T-helper 9 cell (primary cell): ENCODE results near the gene GNAO1.

Experiments
- DNase-seq: peaks from one replicate; pipeline ENCODE4 v3.0.0-alpha.2; 2020

Gene GNAO1

GRCh38 chr16:56337131-56337857 is 146.0 kb downstream of the GNAO1 start:
- DNase-seq: no peak

GRCh38 chr16:56337858-56338325 is 146.6 kb downstream of the GNAO1 start:
- no peak for DNase-seq

GRCh38 chr16:56338566-56339318 is 147.5 kb downstream of the GNAO1 start:
- no peak for DNase-seq

DNA sequence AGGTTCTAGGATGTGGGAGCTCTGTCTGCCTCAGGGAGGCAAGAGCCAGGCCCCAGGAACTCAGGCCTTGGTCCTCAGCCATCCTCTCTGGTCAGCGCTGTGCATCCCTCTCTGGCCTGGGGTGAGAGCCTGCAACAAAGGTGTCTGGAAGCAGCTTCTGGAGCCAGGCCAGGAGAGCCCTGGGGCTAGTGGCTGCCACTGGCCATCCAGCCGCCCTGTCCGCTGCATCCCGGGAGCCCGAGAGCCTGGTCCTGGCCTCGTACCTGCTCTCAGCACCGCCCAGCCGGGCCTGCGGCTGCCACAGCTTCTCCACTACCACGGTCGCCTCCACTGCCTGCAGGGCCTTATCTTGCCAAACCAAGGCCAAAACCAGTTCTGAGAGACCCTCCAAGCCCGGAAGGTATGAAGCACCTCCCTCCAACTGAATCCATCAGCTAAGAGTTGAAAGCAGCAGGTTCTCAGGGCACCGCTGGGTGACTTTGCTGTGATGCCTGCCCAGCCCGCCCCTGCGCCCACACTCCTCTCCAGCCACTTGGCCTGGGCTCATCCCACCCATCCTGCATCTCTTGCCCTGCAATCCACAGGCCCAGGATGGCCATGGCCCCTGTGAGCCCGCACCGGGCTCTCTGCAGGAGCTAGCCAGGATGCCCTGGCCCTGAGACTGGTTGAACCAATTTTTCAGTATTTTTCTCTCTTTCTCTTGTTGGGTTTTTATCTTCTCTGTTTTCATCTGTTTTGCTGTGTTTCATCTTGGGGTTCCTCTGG is 148.3 kb downstream of the GNAO1 start:
- DNase-seq: no peak

- DNase-seq: no peak
Measured at GRCh38 chr16:56340416-56340815, 149.1 kb downstream of the GNAO1 start.

DNA sequence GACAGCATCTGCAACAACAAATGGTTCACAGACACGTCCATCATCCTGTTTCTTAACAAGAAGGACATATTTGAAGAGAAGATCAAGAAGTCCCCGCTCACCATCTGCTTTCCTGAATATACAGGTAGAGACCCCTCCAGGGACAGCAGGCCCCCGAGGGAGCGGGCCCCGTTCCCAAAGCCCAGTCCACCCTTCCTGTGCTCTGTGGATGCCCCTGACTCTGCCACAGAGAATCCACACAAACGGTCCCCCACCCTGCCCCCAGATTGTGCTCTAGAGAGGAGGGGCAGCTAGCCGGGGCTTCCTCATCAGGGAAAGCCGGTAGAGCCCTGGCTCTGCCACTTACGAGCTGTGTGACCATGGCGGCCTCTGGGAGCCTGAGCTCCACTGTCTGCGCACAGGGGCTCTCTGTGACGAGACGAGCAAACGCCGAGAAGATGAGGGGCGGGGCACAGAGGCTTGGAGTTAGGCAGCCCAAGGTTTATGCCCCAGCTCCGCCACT is 149.6 kb downstream of the GNAO1 start:
- DNase-seq: no peak

DNA sequence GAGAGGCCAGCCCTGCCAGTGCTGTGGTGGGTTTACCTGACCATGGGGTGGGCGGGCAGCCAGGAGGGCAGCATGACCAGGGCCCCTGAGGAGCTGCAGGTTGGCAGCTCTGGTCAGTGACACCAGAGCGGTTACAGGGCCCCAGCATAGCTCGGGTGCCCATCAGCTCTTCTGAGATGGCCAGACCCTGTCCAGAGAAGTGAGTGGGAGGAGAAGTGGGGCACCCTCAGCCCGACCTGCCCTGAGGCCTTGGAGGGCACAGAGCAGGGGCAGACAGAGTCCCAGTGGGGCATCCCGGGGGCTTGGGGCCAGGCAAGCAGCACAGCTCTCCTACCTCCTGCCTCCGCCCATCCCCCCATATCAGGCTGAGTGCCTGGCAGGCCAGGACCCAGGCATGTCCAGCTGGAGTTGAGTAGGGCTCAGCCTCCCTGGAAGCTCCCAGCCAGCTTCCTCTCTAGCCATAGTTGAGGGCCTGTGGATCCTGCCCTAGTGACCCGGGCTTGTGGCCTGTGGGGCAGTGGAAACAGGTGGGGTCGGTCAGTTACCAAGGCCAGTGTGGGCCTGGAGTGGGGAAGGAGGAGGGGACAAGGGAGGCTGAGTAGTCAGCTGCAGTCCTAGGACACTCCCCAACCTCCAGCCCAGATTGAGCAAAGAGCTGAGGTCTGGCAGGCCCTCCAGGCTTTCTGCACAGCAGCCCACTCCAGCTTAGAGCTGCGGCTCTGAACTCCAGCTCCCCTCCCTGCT is 150.5 kb downstream of the GNAO1 start:
- no peak for DNase-seq

GRCh38 chr16:56343661-56344517 is 152.6 kb downstream of the GNAO1 start:
- DNase-seq: no peak

GRCh38 chr16:56344518-56345405 is 153.5 kb downstream of the GNAO1 start:
- no peak for DNase-seq

DNA sequence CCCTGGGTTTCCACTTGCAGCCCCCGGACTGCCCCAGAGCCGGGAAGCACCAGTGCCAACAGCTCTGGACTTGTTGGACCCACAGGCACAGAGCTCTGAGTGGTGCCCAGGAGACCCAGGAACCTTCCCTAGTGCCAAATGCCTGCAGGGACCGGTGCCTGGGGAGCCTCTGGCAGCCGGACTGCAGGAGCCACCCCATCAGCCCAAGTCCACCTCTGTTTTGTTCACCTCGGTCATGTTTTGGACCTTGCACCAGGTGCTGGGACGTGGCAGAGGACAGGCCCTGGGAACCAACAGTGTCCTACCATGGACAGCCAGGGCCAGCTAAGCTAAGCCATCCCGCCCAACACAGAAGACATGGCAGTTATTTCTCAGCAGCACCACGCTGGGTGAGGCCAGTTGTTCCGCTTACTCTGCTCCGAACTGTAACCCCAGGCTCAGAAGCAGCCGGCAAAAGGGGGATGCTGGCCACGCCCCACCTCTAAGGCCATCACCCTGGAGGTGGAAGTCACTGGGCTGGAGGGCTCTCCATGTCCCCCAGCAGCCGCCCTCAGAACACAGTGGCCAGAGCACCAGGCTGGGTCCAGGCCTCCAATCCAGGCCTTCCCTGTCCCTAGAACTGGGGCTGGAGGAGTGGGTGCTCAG is 154.2 kb downstream of the GNAO1 start:
- no peak for DNase-seq

- DNase-seq: no peak
Measured at GRCh38 chr16:56346131-56346890, 155.0 kb downstream of the GNAO1 start.

DNA sequence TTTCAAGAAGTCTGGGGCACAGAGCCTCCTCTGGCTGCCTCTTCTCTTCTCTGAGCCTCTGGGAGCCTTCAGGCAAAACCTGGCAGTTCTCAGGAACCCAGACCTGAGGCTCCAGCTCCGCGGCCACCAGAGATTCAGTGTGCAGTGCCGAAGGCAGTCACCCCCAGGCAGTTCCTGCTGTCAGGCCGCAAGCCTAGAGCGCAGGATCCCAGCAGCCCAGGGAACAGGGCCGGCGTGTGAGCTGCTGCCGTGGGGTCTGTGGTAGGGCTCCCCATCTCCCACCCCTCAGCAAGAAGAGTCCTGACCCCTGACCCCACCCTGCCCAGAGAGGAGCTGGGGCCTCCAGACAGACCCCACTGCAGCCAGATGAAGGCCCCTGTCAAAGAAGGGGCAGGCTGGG is 155.9 kb downstream of the GNAO1 start:
- no peak for DNase-seq

GRCh38 chr16:56347670-56348069 is 156.4 kb downstream of the GNAO1 start:
- DNase-seq: no peak

DNA sequence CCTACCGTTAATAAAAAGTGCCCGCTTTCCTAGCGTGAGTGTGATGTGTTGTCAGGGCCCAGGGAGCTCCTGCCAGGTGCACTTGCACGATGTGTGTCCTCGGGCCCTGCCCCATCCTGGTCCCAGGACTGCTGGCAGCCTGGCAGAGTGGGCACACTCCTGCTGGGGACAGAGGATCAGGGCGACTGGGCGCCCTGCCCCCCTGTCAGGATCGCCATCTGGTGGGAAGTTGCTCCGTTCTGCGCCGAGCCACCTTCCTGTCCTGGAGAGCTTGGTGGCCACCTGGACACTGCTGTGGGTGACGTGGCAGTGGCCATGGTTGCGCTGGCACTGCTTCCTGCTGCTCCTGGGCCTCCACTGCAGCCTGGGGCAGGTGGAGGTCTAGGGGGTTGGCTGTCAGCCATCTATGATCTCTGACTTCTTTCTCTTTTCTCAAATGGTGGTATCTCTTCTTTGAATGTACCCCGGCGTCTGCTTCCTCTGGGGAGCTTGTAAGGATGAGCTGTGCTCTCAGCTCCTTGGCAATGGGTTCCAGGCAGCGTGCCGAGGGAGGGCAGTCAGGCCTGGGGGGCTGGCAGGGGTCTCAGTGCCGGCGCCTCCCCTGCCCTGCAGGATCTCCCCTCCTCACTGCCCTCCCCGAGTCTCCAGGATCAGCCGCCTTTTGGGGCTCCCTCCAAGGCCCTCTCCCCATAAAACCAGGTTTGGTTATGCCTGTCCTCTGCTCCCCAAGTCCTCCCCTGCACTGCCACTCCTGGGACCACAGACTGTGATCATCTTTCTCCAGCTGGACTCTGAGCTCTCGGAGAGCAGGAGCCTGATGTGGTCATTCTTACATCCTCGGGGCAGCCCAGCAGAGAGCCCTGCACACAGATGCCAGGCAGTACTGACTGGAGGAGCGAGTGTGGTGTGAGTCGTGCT is 157.1 kb downstream of the GNAO1 start:
- no peak for DNase-seq

DNA sequence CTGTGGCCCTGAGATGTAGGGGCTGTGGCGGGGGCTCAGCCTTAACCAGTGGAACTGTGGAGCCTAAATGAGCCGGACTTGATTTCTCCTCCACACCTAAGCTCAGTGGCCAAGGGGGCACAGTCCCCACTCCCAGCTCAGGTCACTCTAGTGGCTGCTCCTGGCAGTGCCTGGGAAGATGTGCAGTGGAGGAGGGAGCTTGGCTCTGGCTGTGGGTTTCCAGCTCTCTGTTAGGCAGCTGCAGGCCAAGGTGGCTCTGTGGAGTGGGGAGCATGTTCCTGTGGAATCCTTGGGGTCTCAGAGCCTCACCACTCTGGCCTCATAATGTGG is 157.8 kb downstream of the GNAO1 start:
- no peak for DNase-seq

DNA sequence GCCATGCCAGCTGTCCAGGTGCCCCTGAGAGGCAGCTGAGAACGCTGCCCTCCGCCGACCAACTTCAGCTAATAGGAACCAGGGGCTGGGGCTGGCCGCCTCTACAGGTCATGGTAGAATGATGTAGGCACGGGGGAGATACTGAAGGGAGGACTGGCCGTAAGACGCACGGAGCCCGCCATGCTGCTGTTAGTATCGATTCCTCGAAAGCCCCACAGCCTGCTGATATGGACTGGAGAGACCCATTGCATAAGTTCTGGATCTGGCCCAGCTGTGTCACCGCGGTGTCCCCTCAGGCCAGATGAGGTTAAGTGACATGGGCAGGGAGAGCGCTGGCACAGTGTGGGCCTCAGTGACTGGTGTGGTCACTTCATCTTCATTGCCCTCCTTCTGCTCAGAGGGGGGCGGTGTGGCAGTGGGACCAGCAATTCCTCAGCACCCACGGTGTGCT is 158.4 kb downstream of the GNAO1 start:
- no peak for DNase-seq

DNA sequence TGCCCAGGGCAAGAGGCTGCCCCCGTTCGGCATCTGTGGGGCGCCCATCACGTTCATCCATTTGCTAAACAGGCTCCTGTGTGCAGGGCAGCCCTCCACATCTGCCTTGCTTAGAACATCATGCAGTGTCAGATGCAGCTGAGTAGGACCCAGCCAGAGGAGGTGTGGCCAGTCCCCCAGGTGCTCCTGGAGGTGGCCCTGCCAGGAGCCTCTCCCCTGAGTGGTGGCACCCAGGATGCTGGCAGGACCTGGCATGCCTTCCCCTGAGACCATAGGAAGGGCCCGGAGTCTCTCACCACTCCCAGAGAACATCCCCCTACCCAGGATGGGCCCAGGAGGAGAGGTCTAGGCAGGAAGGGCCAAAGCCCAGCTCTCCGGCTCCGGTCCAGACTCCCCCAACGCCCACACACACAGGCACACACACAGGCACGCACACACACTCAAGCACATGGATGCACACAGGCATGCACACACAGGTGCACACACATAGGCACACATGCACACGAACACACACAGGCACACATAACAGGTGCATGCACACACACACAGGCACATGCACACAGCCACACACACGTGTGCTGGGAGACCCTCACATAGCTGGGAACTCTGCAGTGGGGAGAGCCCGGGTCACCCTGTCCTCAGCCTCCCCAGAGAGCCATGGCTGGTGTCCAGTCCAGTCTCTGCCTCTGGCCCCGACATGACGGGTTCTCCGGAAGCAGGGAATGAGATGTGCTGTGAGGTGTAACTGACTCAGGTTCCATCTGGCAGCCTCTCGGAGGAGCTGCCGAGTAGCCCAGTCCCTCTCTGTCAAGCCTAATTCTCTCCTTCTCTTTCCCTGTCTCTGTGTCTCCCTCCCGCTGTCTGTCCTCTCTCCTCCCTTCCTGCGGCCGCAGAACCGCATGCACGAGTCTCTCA is 159.5 kb downstream of the GNAO1 start:
- no peak for DNase-seq
